Astrocyte (in vitro differentiated cells and primary cell): Measurements from ENCODE around the gene TPST2. TPM values are rescaled to one million over a fixed set of nuclear protein-coding genes. Genes with fewer than 3 reads are reported as not detected.

Experiments
- DNase-seq: peaks from one replicate; pipeline ENCODE4 v3.0.0-alpha.2; 2010; ENCODE audit warnings: low read depth
- FAIRE-seq: peaks from 2 replicates; lab custom pipeline; 2011; peaks lifted over from hg19 to GRCh38; lab: Jason Lieb, UNC
- H2AFZ ChIP-seq: 2 replicates; pipeline ENCODE4 v1.6.0; 2012; ENCODE audit warnings: low read depth, low read length, inconsistent platforms
- H3K27ac ChIP-seq: 2 replicates; pipeline ENCODE4 v1.5.1; 2011; ENCODE audit warnings: low read depth, low read length, inconsistent platforms
- H3K27me3 ChIP-seq: 2 replicates; pipeline ENCODE4 v1.6.0; 2011; ENCODE audit warnings: low read length, inconsistent platforms; ENCODE audit not compliant: insufficient read depth
- H3K36me3 ChIP-seq: 2 replicates; pipeline ENCODE4 v1.5.1; 2011; ENCODE audit warnings: low read length, inconsistent platforms; ENCODE audit not compliant: insufficient read depth
- H3K4me1 ChIP-seq: 2 replicates; pipeline ENCODE4 v1.5.1; 2011; ENCODE audit warnings: low read length, inconsistent platforms; ENCODE audit not compliant: insufficient read depth
- H3K4me2 ChIP-seq: 2 replicates; pipeline ENCODE4 v1.6.0; 2012; ENCODE audit warnings: low read length, inconsistent platforms
- H3K4me3 ChIP-seq: 2 replicates; pipeline ENCODE4 v1.5.1; 2011; ENCODE audit warnings: low read depth, mild to moderate bottlenecking, low read length, inconsistent platforms; ENCODE audit not compliant: insufficient read depth
- H3K79me2 ChIP-seq: 2 replicates; pipeline ENCODE4 v1.6.0; 2012; ENCODE audit warnings: mild to moderate bottlenecking, low read length, inconsistent platforms; ENCODE audit not compliant: insufficient read depth
- H3K9ac ChIP-seq: 2 replicates; pipeline ENCODE4 v1.6.0; 2012; ENCODE audit warnings: mild to moderate bottlenecking, low read length, inconsistent platforms
- H3K9me3 ChIP-seq: 2 replicates; pipeline ENCODE4 v1.5.1; 2012; ENCODE audit warnings: low read depth, mild to moderate bottlenecking, low read length, inconsistent platforms; ENCODE audit not compliant: insufficient read depth
- H4K20me1 ChIP-seq: 2 replicates; pipeline ENCODE4 v1.6.0; 2012; ENCODE audit warnings: low read length, inconsistent platforms; ENCODE audit not compliant: insufficient read depth
- H3K27ac Mint-ChIP-seq: one replicate; pipeline ENCODE4 v1.8.0; 2021; ENCODE audit warnings: mild to moderate bottlenecking, mixed read lengths; ENCODE audit not compliant: unreplicated experiment
- H3K27me3 Mint-ChIP-seq: one replicate; pipeline ENCODE4 v1.8.0; 2021; ENCODE audit warnings: low read depth, mixed read lengths; ENCODE audit not compliant: unreplicated experiment
- H3K36me3 Mint-ChIP-seq: one replicate; pipeline ENCODE4 v1.8.0; 2021; ENCODE audit warnings: low read depth, mixed read lengths; ENCODE audit not compliant: unreplicated experiment
- H3K4me1 Mint-ChIP-seq: one replicate; pipeline ENCODE4 v1.8.0; 2021; ENCODE audit warnings: low read depth, mixed read lengths; ENCODE audit not compliant: unreplicated experiment
- H3K4me3 Mint-ChIP-seq: one replicate; pipeline ENCODE4 v1.8.0; 2021; ENCODE audit warnings: mild to moderate bottlenecking, moderate library complexity, mixed read lengths; ENCODE audit not compliant: unreplicated experiment
- H3K9me3 Mint-ChIP-seq: one replicate; pipeline ENCODE4 v1.8.0; 2021; ENCODE audit warnings: mild to moderate bottlenecking, mixed read lengths; ENCODE audit not compliant: unreplicated experiment
- CTCF ChIP-seq: IDR thresholded peaks from 2 replicates; pipeline ENCODE4 v1.5.1; 2011; ENCODE audit warnings: low read depth, mild to moderate bottlenecking, inconsistent platforms, low read length, moderate library complexity; ENCODE audit not compliant: insufficient read depth
- EZH2 ChIP-seq: IDR thresholded peaks from 2 replicates; pipeline ENCODE4 v1.6.1; 2012; ENCODE audit warnings: mild to moderate bottlenecking, low read length, inconsistent platforms; ENCODE audit not compliant: insufficient read depth
- total RNA-seq: library from RNA; stranded (reverse); gene quantifications from 2 replicates; pipeline ENCODE4 v1.2.1, GENCODE V29; 2021

The TPST2 gene
- total RNA-seq, 1 donor from 2014 or later, result 55.7 TPM

DNA sequence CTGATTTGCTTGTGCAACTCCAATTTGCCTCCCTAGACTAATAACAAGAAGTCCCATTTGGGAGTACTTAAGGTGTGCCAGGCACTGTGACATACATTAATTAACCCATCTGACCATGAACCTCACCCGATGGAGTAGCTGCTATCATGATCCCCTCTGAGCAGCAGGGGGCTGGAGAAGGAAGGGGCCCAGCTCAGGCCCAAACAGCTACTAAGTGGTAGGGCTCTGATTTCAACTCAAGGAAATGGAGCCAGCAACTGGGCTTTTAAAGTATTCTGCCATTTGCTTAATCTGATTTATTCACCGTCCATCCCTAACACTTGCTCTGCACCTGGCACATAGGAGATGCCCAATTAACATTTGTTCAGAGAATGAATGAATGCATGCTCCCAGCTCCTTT lies 26.7 kb upstream of the TPST2 start:
- Histone ChIP-seq H3K4me3 (no peak overlapping the region), H3K27me3 (peaks cover 3% of the 10 kb centered on the region)
- peaks cover 12% of the 10 kb centered on the region for H3K4me1 Mint-ChIP-seq

DNA sequence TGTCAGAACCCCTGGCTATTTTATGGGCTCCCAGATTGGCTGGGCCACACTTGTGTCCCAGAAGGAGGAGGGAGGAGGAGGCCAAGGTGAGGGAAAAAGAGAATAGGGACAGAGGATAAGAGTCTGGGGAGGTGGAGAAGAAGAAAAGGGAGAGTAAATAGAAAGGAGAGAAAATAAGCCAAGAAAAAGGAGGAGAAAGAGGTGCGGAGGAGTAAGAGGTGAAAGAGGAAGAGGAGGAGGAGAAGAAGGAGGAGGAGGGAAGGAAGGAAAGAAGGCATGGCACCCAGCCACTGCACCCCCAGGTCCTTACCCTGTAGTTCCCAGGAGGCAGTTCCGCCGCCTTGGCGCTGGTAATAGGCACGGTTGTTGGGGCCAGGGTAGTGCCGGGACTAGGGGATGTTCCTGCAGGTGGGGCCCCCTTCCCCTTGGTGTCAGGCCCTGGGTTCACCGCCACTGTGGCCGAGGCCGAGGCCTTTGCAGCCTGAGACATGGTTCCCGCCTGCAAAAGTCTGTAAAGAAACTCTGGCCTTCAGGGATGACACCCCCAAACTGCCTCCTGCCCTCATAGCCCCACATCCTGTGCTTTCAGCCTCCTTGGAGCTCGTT lies 26.0 kb upstream of the TPST2 start:
- H3K4me3 ChIP-seq, result no peak overlapping the region
- peaks cover 12% of the 10 kb centered on the region for H3K4me1 Mint-ChIP-seq
- H3K4me2 ChIP-seq, result no peak overlapping the region
- H3K27ac ChIP-seq, result no peak overlapping the region
- H3K27ac Mint-ChIP-seq, result no peak overlapping the region
- peaks cover 34% of the 10 kb centered on the region for H3K27me3 Mint-ChIP-seq
- no peak overlapping the region for H2AFZ ChIP-seq
- no peaks in the 10 kb centered on the region for H4K20me1 ChIP-seq
- H3K36me3 Mint-ChIP-seq, result peaks cover 3% of the 10 kb centered on the region
- no peak overlapping the region for H3K4me3 Mint-ChIP-seq
- no peak overlapping the region for H3K9ac ChIP-seq
- DNase-seq (no peak), FAIRE-seq (no peak)
- no peaks in the 10 kb centered on the region for H3K9me3 Mint-ChIP-seq
- H3K79me2 ChIP-seq, result no peaks in the 10 kb centered on the region
- no peaks in the 10 kb centered on the region for H3K36me3 ChIP-seq
- peaks cover 3% of the 10 kb centered on the region for H3K27me3 ChIP-seq
- TF ChIP-seq CTCF (no peak), EZH2 (no peak)
- H3K4me1 ChIP-seq, result peaks cover 8% of the 10 kb centered on the region
- no peaks in the 10 kb centered on the region for H3K9me3 ChIP-seq

More for the DNA sequence above, 26.7 kb upstream of the TPST2 start:
- FAIRE-seq (no peak), DNase-seq (no peak)
- no peak overlapping the region for H3K27ac Mint-ChIP-seq
- TF ChIP-seq EZH2 (no peak), CTCF (no peak)
- Histone ChIP-seq H3K36me3 (no peaks in the 10 kb centered on the region), H3K27ac (no peak overlapping the region), H3K4me2 (no peak overlapping the region), H3K4me1 (peaks cover 5% of the 10 kb centered on the region), H4K20me1 (no peaks in the 10 kb centered on the region), H3K9me3 (no peaks in the 10 kb centered on the region), H3K79me2 (no peaks in the 10 kb centered on the region), H3K9ac (no peak overlapping the region), H2AFZ (no peak overlapping the region)
- H3K27me3 Mint-ChIP-seq, result peaks cover 34% of the 10 kb centered on the region
- no peak overlapping the region for H3K4me3 Mint-ChIP-seq
- H3K9me3 Mint-ChIP-seq, result no peaks in the 10 kb centered on the region
- H3K36me3 Mint-ChIP-seq, result peaks cover 3% of the 10 kb centered on the region

DNA sequence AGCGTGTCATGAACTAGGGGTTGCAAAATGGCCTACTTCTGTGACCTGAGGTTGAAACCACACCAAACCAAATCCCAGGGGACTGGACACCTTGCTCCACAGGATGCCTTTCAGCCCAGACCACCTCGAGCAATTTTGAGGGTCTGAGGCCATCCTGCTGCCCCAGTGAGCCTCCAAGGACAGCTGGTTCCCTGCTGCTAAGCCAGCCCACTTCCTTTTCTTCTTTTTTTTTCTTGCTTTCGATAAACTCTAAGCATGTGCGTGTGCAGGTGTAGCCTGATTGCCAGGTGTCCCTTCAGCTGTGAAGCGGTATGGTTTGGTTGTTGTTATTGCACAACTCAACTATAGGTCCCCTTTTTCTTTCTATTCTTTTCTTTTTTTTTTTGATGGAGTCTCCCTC lies 25.2 kb upstream of the TPST2 start:
- FAIRE-seq, result no peak
- no peak overlapping the region for H3K4me2 ChIP-seq

More for the DNA sequence above, 25.2 kb upstream of the TPST2 start:
- no peaks in the 10 kb centered on the region for H3K9me3 ChIP-seq
- H3K36me3 ChIP-seq, result no peaks in the 10 kb centered on the region
- Mint-ChIP-seq H3K27me3 (peaks cover 34% of the 10 kb centered on the region), H3K4me1 (peaks cover 14% of the 10 kb centered on the region), H3K27ac (no peak overlapping the region), H3K36me3 (peaks cover 3% of the 10 kb centered on the region), H3K4me3 (no peak overlapping the region), H3K9me3 (no peaks in the 10 kb centered on the region)
- no peaks in the 10 kb centered on the region for H3K79me2 ChIP-seq
- H2AFZ ChIP-seq, result no peak overlapping the region
- peaks cover 3% of the 10 kb centered on the region for H3K27me3 ChIP-seq
- TF ChIP-seq EZH2 (no peak), CTCF (no peak)
- no peak overlapping the region for H3K4me3 ChIP-seq
- DNase-seq, result no peak
- no peak overlapping the region for H3K9ac ChIP-seq
- H4K20me1 ChIP-seq, result no peaks in the 10 kb centered on the region
- no peak overlapping the region for H3K27ac ChIP-seq
- H3K4me1 ChIP-seq, result peaks cover 15% of the 10 kb centered on the region
